Measurements from ENCODE around the gene PLA2G12A.

- TF ChIP-seq TOX (CRISPR knock-in tag; IDR thresholded peaks at IDR 0.05; ENCODE audit: borderline replicate concordance) (no peak), ZFP3 (CRISPR knock-in tag; IDR thresholded peaks at IDR 0.05) (no peak)
- TF ChIP-seq, protein P1, sequence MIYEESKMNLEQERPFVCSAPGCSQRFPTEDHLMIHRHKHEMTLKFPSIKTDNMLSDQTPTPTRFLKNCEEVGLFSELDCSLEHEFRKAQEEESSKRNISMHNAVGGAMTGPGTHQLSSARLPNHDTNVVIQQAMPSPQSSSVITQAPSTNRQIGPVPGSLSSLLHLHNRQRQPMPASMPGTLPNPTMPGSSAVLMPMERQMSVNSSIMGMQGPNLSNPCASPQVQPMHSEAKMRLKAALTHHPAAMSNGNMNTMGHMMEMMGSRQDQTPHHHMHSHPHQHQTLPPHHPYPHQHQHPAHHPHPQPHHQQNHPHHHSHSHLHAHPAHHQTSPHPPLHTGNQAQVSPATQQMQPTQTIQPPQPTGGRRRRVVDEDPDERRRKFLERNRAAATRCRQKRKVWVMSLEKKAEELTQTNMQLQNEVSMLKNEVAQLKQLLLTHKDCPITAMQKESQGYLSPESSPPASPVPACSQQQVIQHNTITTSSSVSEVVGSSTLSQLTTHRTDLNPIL (CRISPR knock-in tag; IDR thresholded peaks at IDR 0.05; ENCODE audit: low read depth), result no peak
Measured at GRCh38 chr4:109673303-109673702, 56.6 kb downstream of the PLA2G12A start.

Data from SK-N-SH treated with all-trans-retinoic acid at 6 μM for 48 hours (cell line).